ENCODE results near the gene SOX21.

The SOX21 gene

GRCh38 chr13:94672400-94672799 is 39.9 kb downstream of the SOX21 start:
- no peak overlapping the region for H3K27ac ChIP-seq
- TF ChIP-seq, protein P1, sequence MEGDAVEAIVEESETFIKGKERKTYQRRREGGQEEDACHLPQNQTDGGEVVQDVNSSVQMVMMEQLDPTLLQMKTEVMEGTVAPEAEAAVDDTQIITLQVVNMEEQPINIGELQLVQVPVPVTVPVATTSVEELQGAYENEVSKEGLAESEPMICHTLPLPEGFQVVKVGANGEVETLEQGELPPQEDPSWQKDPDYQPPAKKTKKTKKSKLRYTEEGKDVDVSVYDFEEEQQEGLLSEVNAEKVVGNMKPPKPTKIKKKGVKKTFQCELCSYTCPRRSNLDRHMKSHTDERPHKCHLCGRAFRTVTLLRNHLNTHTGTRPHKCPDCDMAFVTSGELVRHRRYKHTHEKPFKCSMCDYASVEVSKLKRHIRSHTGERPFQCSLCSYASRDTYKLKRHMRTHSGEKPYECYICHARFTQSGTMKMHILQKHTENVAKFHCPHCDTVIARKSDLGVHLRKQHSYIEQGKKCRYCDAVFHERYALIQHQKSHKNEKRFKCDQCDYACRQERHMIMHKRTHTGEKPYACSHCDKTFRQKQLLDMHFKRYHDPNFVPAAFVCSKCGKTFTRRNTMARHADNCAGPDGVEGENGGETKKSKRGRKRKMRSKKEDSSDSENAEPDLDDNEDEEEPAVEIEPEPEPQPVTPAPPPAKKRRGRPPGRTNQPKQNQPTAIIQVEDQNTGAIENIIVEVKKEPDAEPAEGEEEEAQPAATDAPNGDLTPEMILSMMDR (conservative IDR thresholded peaks at IDR 0.05), result no peak

DNA sequence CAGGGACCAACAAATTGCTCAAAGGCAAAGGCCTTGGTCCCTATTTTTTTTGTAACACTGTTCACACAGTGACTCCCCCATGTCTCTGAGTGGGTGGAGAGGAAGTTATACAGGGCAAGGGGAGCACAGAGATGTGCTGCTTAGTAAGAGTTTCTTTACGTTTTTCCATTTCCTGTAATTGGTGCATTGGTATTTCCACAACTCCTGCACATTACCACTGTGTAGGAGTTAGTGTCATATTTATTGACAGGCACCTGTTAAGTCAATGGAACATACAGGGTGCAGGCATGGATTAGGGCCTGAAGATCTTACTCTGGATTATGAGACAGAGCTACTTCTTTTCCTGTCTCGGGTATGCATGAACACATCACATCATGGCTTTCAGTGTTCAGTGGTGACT is 45.2 kb downstream of the SOX21 start:
- TF ChIP-seq, protein P1 (conservative IDR thresholded peaks at IDR 0.05), result no peak
- no peak overlapping the region for H3K27ac ChIP-seq

GRCh38 chr13:94666065-94666464 is 46.3 kb downstream of the SOX21 start:
- TF ChIP-seq, protein P1 (conservative IDR thresholded peaks at IDR 0.05), result no peak
- H3K27ac ChIP-seq, result no peak overlapping the region

- no peak overlapping the region for H3K27ac ChIP-seq
- TF ChIP-seq, protein P1 (conservative IDR thresholded peaks at IDR 0.05), result no peak
Measured at GRCh38 chr13:94664889-94665288, 47.5 kb downstream of the SOX21 start.

DNA sequence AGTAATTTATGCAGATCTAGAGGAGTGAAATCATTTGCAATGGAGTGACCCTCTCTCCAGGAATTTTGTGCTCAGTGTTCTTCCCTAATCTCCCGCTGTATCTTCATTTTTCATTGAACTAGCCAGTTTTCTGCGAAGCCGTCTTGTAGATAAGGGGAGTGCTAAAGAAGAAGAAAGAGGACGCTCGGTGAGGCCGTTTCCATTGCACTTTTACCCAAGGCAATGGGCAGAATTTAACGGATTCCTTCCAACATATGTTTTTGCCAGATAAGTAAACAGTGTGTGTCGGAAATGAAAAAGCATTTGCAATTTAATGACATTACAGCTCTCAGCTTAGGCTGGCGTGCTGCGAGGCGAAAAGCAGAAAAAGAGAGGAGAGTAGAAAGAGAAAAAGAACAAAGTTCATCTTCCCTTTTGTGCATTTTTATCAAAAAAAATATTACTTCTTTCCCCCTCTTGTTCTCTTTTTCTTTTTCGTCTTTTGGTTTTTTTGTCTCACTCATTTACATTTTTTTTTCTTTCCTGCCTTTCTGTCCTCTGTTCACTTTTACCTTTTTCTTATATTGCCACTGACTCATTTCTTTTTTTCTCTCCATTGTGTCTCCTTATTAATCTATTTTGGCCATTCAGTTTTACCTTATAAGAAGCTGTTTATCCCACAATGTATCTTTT is 49.9 kb downstream of the SOX21 start:
- H3K27ac ChIP-seq, result no peak overlapping the region
- TF ChIP-seq, protein P1 (conservative IDR thresholded peaks at IDR 0.05), result no peak

- H3K27ac ChIP-seq, result no peak overlapping the region
- TF ChIP-seq, protein P1 (conservative IDR thresholded peaks at IDR 0.05), result no peak
Measured at GRCh38 chr13:94661406-94661805, 50.9 kb downstream of the SOX21 start.

- TF ChIP-seq, protein P1 (conservative IDR thresholded peaks at IDR 0.05), result peak; percentile 61
- H3K27ac ChIP-seq, result no peak overlapping the region
Measured at GRCh38 chr13:94660695-94661326, 51.5 kb downstream of the SOX21 start.
